Caco-2 (cell line): ENCODE results near the gene MS4A18. TPM values are rescaled to one million over a fixed set of nuclear protein-coding genes. Genes with fewer than 3 reads are reported as not detected.

Source experiments
- BruUV-seq: library from RNA; stranded (reverse); fragments of 400-500 nt; replicated peaks from 2 replicates; lab custom pipeline; 2021; lab: Mats Ljungman, UMichigan
- CTCF ChIA-PET: fragments of 300-600 bp; sonication (Branson Sonifier 250); formaldehyde crosslinking; loops from one replicate; lab custom pipeline; 2022; ENCODE audit warnings: antibody characterized with exemption; lab: Charles Lee
- POLR2A ChIA-PET: fragments of 300-600 bp; sonication (Branson Sonifier 250); formaldehyde crosslinking; loops from one replicate; lab custom pipeline; 2022; ENCODE audit warnings: antibody characterized with exemption; lab: Charles Lee
- DNase-seq, 2 experiments: peaks; one replicate each; pipeline versions ENCODE4 v3.0.0 to v3.0.0-alpha.2; 2020 to 2022
- H3K27me3 ChIP-seq: replicated peaks from 2 replicates; pipeline ENCODE4 v1.6.0; 2011; ENCODE audit warnings: low read length; ENCODE audit not compliant: control insufficient read depth, insufficient read depth
- H3K36me3 ChIP-seq: 2 replicates; pipeline ENCODE4 v1.5.1; 2011; ENCODE audit warnings: low read length; ENCODE audit not compliant: control insufficient read depth, insufficient read depth
- H3K4me1 ChIP-seq: fragments of 250-450 bp; sonication (Bioruptor Pico); 2 replicates; pipeline ENCODE4 v1.5.1; 2020; ENCODE audit warnings: mild to moderate bottlenecking
- H3K4me3 ChIP-seq: 2 replicates; pipeline ENCODE4 v1.5.1; 2011; ENCODE audit warnings: low read depth, mild to moderate bottlenecking, control low read depth, low read length
- H3K9me3 ChIP-seq: fragments of 250-450 bp; sonication (Bioruptor Pico); 2 replicates; pipeline ENCODE4 v1.5.1; 2020; ENCODE audit warnings: mild to moderate bottlenecking, moderate library complexity
- H3K27ac Mint-ChIP-seq: one replicate; pipeline ENCODE4 v1.8.0; 2022; ENCODE audit warnings: mixed read lengths; ENCODE audit not compliant: unreplicated experiment
- H3K27me3 Mint-ChIP-seq: one replicate; pipeline ENCODE4 v1.8.0; 2022; ENCODE audit warnings: mixed read lengths; ENCODE audit not compliant: insufficient read depth, unreplicated experiment
- H3K36me3 Mint-ChIP-seq: one replicate; pipeline ENCODE4 v1.8.0; 2022; ENCODE audit warnings: mild to moderate bottlenecking, mixed read lengths; ENCODE audit not compliant: insufficient read depth, unreplicated experiment
- H3K4me1 Mint-ChIP-seq: one replicate; pipeline ENCODE4 v1.8.0; 2022; ENCODE audit warnings: low read depth, mixed read lengths; ENCODE audit not compliant: unreplicated experiment
- H3K4me3 Mint-ChIP-seq: one replicate; pipeline ENCODE4 v1.8.0; 2022; ENCODE audit warnings: mild to moderate bottlenecking, moderate library complexity, mixed read lengths; ENCODE audit not compliant: unreplicated experiment
- H3K9me3 Mint-ChIP-seq: one replicate; pipeline ENCODE4 v1.8.0; 2022; ENCODE audit warnings: mixed read lengths; ENCODE audit not compliant: unreplicated experiment
- CTCF ChIP-seq, 2 experiments: fragments of 200-600 bp in 1 of 2; IDR thresholded peaks; 1 replicate in 1 of 2; 2 replicates in 1 of 2; pipeline versions ENCODE4 v1.5.1 to v1.8.0; 2011 to 2022; ENCODE audit warnings: antibody characterized with exemption in 1 of 2, control low read depth in 1 of 2, inconsistent platforms in 1 of 2, low read depth in 1 of 2, low read length in 1 of 2, mild to moderate bottlenecking in 1 of 2, moderate library complexity in 1 of 2; ENCODE audit not compliant: insufficient read depth in 1 of 2, severe bottlenecking in 1 of 2, unreplicated experiment in 1 of 2
- intact Hi-C: fragments of 100-400 bp; cut with micrococcal nuclease; formaldehyde crosslinking; loops from one replicate; pipeline ENCODE4 v1.10.0; 2022; ENCODE audit not compliant: unreplicated experiment
- total RNA-seq: library from RNA; stranded (reverse); gene quantifications from 2 replicates; pipeline ENCODE4 v1.2.3, GENCODE V29; 2022

MS4A18 gene
- total RNA-seq, 1 experiment from 2014 or later: not detected

GRCh38 chr11:60750911-60751310, 26.4 kb downstream of the MS4A18 start:
- no peak for DNase-seq
- no peaks in the 10 kb centered on the region for H3K27me3 Mint-ChIP-seq
- H3K27me3 ChIP-seq: no peaks in the 10 kb centered on the region
- H3K9me3 ChIP-seq: no peaks in the 10 kb centered on the region
- peaks cover 8% of the 10 kb centered on the region for H3K4me1 ChIP-seq
- POLR2A ChIA-PET: no interaction called here
- H3K36me3 Mint-ChIP-seq: no peaks in the 10 kb centered on the region
- no peak for TF ChIP-seq CTCF (IDR thresholded peaks at IDR 0.05; ENCODE audit: insufficient read depth in 1 of 2, low read depth in 1 of 2, low read length in 1 of 2, severe bottlenecking in 1 of 2, unreplicated experiment in 1 of 2)
- no peak overlapping the region for H3K4me3 Mint-ChIP-seq
- H3K4me3 ChIP-seq: no peak overlapping the region
- intact Hi-C loops: no loop called here
- CTCF ChIA-PET: no interaction called here
- H3K36me3 ChIP-seq: no peaks in the 10 kb centered on the region
- no TSS peak for BruUV-seq
- H3K9me3 Mint-ChIP-seq: peaks cover 10% of the 10 kb centered on the region
- H3K27ac Mint-ChIP-seq: no peak overlapping the region
- peaks cover 7% of the 10 kb centered on the region for H3K4me1 Mint-ChIP-seq

GRCh38 chr11:60753309-60753708, 28.8 kb downstream of the MS4A18 start:
- CTCF ChIA-PET: interaction anchor here (1.0 kb wide), 1 partner anchor 9 kb away, joined by 5 read pairs; no protein-coding TSS in a partner anchor
- Histone ChIP-seq H3K4me3 (no peak overlapping the region), H3K4me1 (peaks cover 17% of the 10 kb centered on the region), H3K9me3 (no peaks in the 10 kb centered on the region), H3K36me3 (no peaks in the 10 kb centered on the region), H3K27me3 (no peaks in the 10 kb centered on the region)
- Mint-ChIP-seq H3K27ac (no peak overlapping the region), H3K4me3 (no peak overlapping the region), H3K4me1 (peaks cover 12% of the 10 kb centered on the region), H3K9me3 (no peaks in the 10 kb centered on the region), H3K27me3 (no peaks in the 10 kb centered on the region), H3K36me3 (no peaks in the 10 kb centered on the region)
- no peak for TF ChIP-seq CTCF (IDR thresholded peaks at IDR 0.05; ENCODE audit: insufficient read depth in 1 of 2, low read depth in 1 of 2, low read length in 1 of 2, severe bottlenecking in 1 of 2, unreplicated experiment in 1 of 2)
- DNase-seq: no peak
- intact Hi-C loops: no loop called here
- POLR2A ChIA-PET: no interaction called here
- no TSS peak for BruUV-seq

- H3K27me3 Mint-ChIP-seq: no peaks in the 10 kb centered on the region
- ChIA-PET CTCF (no interaction called here), POLR2A (no interaction called here)
- H3K36me3 ChIP-seq: no peaks in the 10 kb centered on the region
- peaks cover 25% of the 10 kb centered on the region for H3K4me1 ChIP-seq
- no peak overlapping the region for H3K4me3 Mint-ChIP-seq
- H3K27ac Mint-ChIP-seq: no peak overlapping the region
- peaks cover 18% of the 10 kb centered on the region for H3K4me1 Mint-ChIP-seq
- DNase-seq: no peak
- no peaks in the 10 kb centered on the region for H3K9me3 Mint-ChIP-seq
- H3K27me3 ChIP-seq: no peaks in the 10 kb centered on the region
- no peak overlapping the region for H3K4me3 ChIP-seq
- intact Hi-C loops: no loop called here
- peaks cover 4% of the 10 kb centered on the region for H3K36me3 Mint-ChIP-seq
- no peaks in the 10 kb centered on the region for H3K9me3 ChIP-seq
- TF ChIP-seq CTCF (IDR thresholded peaks at IDR 0.05; ENCODE audit: insufficient read depth in 1 of 2, low read depth in 1 of 2, low read length in 1 of 2, severe bottlenecking in 1 of 2, unreplicated experiment in 1 of 2): no peak
- no TSS peak for BruUV-seq
These were observed 30.4 kb downstream of the MS4A18 start for GRCh38 chr11:60754887-60755286.
